GM21526 (cell line): Measurements from ENCODE around the gene INPP5D.

ENCODE experiments used
- ATAC-seq: cut with Tn5 transposase; IDR thresholded peaks from one replicate; pipeline ENCODE4 v1.9.1; 2021; ENCODE audit warnings: moderate library complexity; ENCODE audit not compliant: unreplicated experiment, low FRiP score

The INPP5D gene

DNA sequence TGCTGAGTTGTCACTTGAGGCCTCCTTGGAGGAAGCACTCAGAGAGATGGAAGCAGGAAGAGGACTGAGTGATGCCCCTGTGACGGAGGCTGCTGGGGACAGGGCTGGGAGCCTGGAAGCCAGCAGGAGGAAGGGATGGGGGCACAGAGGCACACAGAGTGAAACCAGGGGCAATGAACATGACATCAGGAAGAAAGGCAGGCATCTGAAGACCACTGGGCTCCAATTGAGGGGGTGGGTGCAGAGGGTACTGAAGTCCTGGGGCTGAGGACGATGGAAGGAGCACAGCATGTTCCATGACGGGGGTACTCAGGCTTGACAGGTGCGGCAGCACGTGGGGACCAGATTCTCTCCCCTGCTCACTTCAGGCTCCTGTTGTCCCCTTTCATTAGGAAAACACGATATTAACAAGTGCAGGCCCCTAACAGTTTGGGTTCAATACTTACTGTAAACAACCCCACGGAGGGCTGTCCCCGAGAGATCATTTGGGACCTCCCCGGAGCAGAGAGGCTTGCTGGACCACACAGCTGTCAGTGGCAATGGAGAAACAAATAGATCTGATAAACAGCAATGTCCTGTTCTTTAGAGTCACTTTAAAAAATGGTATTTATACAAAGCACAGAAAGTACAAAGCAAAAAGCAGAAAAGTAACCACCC lies 8.7 kb downstream of the INPP5D start:
- no peak for ATAC-seq

- ATAC-seq: no peak
Measured at GRCh38 chr2:233072838-233073237, 12.7 kb downstream of the INPP5D start.

- ATAC-seq: no peak
Measured at GRCh38 chr2:233074106-233074505, 14.0 kb downstream of the INPP5D start.

DNA sequence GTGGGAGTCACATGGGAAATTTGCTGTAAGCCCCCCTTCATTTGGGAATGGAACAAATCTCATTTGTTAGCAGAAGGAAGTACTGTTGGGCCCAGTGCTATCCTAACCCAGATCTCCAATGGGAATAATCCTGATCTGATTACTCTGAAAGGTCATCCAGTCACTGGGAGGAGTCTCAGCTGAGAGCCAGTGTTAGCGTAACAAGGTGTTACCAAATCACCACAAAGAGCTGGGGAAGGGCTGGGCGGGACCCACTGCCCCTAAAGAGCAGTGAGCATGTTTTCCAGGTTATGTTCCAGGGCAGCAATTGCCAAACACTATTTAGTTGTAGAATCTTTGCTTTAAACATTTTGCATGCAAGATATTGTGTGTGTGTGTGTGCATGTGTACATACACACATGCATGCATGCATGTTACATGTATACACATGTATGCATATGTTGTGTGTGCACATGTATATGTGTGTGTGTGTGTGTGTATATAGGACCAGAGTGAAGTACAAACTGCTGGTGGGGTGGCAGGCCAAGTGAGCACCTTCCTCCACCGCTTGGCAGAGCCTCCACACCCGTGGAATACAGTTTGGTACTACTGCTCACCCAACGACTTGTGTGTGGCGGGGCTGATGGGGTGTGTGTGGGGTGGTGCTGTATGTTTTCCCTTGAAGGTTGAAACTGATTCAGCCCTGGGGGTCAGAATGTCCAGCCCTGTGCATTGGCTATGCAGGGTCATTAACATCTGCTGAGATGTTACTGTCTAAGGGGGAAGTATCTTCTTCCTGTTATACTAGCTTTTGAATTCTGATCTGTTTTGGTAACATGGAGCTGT lies 15.2 kb downstream of the INPP5D start:
- peak; percentile 22 for ATAC-seq

GRCh38 chr2:233075966-233076339 lies 15.8 kb downstream of the INPP5D start:
- peak; percentile 39 for ATAC-seq

- ATAC-seq: no peak
Measured at GRCh38 chr2:233076749-233077148, 16.6 kb downstream of the INPP5D start.

DNA sequence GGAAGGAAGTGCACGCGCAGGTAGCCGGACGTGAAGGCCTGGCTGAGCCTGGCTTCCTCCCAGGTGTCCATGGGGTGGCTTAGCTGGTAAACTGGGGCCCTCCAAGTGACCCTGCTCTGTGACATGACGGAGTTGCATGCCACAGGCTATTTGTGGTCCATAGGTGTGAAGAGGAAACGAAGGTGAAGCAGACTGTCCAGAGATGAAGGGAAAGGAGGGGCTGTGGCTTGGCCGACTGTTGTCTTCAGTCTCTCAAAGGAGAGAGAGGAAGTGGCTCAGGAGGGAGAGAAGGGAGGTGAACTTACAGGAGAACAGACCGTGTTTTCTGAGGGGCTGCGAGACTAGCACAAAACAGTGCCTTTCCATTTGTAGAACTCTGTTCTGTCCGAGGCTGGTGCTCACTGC lies 19.3 kb downstream of the INPP5D start:
- ATAC-seq: peak; percentile 36

GRCh38 chr2:233079953-233080835 lies 20.1 kb downstream of the INPP5D start:
- ATAC-seq: no peak

DNA sequence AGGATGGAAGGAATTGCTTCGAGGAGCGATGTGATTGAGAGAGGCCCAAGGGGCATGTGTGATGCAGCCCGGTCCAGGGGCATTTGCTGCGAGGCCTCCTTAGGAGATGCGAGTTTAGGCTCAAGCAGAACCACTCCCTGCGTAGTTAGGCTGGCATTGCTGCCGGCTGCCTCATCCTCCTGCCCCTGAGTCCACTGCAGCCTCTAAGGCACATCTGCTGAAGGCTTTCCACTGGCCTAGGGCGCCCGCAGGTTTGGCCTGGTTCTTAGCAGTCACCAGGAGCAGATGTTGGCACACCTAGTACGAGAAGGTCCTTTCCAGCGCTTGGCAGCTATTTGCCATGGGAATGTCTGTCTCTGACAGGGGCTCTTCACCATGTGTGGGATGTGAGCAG lies 20.7 kb downstream of the INPP5D start:
- ATAC-seq: no peak

GRCh38 chr2:233081232-233081730 lies 21.1 kb downstream of the INPP5D start:
- ATAC-seq: no peak

- peak; percentile 0 for ATAC-seq
Measured at GRCh38 chr2:233081731-233082221, 21.6 kb downstream of the INPP5D start.

- peak; percentile 39 for ATAC-seq
Measured at GRCh38 chr2:233082222-233082930, 22.2 kb downstream of the INPP5D start.

DNA sequence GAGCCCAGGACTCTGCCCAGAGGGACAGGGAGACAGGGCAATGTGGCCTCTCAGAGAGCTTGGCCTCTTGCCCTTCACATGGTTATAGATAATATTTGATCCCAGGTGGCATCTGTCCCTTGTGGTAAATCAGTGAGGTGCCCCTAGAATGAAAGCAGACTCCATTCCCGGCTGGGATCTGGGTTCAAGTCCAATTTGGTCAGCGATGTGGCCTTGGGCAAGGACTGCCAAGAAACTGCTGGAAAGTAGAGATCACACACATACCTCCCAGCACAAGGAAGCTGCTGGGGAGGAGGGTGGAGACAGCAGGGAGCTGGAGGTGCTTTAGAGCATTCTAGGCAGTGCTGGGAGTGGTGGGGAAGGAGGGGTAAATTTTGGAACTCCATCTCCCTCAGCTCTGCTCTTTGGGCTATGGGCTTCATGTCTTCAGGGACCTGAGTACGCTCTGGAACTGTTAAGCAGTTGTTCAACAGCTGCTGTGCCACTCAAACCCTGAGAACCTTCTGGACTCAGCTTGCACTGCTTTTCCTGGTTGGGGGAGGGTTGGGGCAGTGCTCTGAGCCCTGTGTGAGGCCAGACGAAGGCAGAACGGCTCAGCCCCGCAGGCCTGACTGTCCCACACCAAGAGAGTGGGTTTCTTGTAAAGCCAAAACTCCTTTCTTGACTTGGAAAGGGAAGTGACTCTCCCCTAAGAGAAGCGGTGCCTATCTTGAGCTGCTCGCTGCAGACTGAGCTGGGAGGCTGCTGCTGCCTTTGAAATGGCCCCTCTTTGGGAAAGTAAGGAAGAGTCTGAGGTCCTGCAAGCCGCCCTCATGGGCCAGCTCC lies 23.0 kb downstream of the INPP5D start:
- no peak for ATAC-seq

- ATAC-seq: no peak
Measured at GRCh38 chr2:233083782-233084181, 23.6 kb downstream of the INPP5D start.

GRCh38 chr2:233084488-233084887 lies 24.3 kb downstream of the INPP5D start:
- ATAC-seq: no peak

- no peak for ATAC-seq
Measured at GRCh38 chr2:233085037-233085838, 25.1 kb downstream of the INPP5D start.

DNA sequence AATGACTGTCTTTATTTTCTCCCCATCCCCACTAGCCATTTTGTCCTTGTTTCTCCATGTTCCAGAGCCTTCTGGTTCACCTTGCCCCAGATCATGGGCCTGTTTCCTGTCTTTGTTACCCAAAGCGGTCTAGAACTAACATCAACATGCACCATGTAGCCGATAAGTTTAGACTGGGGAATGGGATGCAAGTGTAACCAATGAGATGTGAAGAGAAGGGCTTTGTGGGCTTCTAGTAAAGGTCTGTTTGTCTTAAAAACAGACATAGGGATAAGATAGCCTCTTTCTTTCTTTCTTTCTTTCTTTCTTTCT lies 25.7 kb downstream of the INPP5D start:
- no peak for ATAC-seq

DNA sequence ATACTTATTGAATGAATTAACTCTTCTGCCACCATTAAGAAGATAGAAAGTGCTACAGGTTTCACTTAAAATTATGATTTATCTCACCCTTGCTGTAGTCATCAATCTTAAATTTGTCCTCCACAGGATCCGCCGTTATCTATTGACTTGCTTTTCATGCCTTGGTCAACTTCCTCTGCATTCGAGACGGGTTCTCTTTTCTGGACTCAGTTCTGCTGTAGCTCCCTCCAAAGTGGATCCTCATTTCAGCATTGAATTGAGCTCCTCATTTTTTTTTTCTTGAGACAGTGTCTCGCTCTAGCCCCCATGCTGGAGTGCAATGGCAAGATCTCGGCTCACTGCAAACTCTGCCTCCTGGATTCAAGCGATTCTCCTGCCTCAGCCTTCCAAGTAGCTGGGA lies 27.6 kb downstream of the INPP5D start:
- no peak for ATAC-seq

GRCh38 chr2:233088972-233089345 lies 28.8 kb downstream of the INPP5D start:
- no peak for ATAC-seq
